ENCODE results near the gene ALDH4A1. TPM values are rescaled to one million over a fixed set of nuclear protein-coding genes. Genes with fewer than 3 reads are reported as not detected.
"Not testable (repeated sequence)": the region's sequence is repeated elsewhere in the genome, so short reads cannot be mapped to it uniquely, and the experiment has no call there.

Gene ALDH4A1
- total RNA-seq, 1 donor from 2014 or later: 27.9 TPM

- not testable (repeated sequence) for DNase-seq
Measured at GRCh38 chr1:18847723-18848122, 54.6 kb downstream of the ALDH4A1 start.

DNA sequence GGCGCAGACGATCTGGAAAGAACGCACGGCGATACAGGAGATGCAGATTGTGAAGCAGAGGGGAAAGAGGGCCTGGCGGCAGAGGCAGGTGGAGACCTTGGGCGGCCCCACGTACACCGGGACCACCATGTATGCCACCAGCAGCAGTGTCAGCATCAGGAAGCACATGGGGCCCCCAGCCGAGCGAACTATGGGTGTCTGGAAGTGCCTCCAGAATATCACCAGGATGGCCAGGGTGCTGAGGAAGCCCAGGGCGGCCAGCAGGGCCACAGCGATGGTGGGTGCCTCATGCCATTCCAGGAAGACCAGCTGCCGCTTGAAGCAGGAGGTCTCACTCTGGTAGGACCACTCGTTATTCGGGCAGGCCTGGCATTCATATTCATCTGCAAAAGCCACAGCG lies 62.2 kb downstream of the ALDH4A1 start:
- DNase-seq: no peak

DNA sequence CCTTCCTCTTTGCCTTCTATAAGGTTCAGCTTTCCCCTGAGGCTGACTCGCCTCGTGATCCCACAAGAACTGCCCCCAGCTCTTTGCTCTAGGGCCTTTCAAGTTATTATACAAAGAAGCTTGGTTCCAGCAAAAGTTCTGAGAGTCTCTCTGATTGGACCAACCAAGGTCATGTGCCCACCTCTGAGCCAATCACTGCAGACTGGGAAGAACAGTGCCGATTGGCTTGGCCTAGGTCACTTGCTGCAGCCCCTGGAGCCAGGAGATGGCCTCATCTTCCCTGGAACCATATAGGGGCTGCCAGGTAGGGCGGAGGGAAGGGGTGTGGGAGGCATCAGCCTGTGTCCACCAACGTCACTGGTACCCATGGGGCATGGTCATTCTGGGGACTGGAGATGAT lies 65.7 kb downstream of the ALDH4A1 start:
- no peak for DNase-seq

- DNase-seq: not testable (repeated sequence)
Measured at GRCh38 chr1:18832319-18832718, 70.0 kb downstream of the ALDH4A1 start.

DNA sequence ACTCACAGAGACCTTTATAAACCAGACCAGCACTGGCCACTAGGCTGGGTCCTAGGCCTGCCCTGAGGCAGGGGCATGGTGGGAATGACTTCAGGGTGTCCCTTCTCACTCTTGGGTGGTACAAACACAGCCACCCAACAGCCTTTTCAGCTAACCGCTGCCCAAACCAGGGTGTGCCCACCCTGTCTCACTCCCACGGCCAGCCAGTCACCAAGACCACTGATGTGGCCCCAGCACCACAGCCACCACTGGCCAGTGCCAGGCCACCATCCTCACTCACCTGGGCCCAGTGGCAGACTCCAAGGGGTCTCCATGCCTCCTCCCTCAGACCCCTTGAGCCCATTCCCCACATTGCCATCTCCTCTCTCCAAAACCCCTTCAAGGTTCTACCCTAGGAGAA lies 70.7 kb downstream of the ALDH4A1 start:
- no peak for DNase-seq

GRCh38 chr1:18830596-18830995 lies 71.8 kb downstream of the ALDH4A1 start:
- no peak for DNase-seq

DNA sequence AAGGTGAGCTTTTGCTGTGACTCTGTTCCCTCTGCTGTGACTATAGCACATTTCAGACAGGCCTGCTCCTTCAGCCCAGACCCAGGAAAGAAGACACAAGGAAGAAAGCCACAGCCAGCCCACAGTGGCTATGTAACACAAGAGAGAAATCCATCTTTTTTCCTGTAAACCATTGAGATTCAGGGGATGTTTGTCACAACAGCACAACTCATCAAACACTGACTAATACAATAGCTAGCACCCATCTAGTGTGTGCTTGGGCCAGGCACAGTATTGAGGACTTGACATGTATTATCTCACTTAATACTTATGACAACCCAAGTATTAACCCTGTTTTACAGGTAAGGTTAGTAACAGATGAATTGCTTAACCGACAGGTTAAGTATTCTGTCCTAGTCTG lies 72.7 kb downstream of the ALDH4A1 start:
- no peak for DNase-seq

DNA sequence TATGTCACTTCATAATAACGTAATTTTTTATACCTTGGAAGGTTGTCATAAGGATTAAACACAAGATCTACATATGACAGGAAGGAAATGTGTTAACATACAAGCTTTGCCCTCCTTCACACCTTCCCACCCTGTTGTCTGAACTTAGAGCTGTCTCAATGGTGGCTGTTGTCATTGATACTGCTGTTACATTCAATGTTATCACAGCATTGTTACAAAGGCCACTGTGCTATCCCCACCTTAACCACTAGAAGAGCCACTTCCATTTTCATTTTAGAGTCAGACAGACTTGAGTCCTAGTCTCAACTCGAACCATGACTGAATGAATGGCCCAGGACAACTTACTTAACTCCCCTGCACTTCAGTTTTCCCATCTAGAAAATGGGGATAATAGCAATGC lies 74.1 kb downstream of the ALDH4A1 start:
- no peak for DNase-seq

- DNase-seq: no peak
Measured at GRCh38 chr1:18823438-18823837, 78.9 kb downstream of the ALDH4A1 start.

Other genes with a start within 250 kb of the ALDH4A1 start
- not detected in 2 replicates for gene TAS1R2, start 42.9 kb downstream of the ALDH4A1 start, total RNA-seq
- gene IFFO2, start 54.1 kb upstream of the ALDH4A1 start, total RNA-seq: 10.1 and 12.6 TPM in 2 replicates

Data from dermis blood vessel endothelial cell (primary cell).